HEK293 (cell line): ENCODE measurements around the gene OPN4.

ENCODE experiments used
- BCL11B ChIP-seq: fragments of 450-650 bp; formaldehyde crosslinking; IDR thresholded peaks from 2 replicates; pipeline ENCODE4 v1.5.1; 2016; ENCODE audit warnings: low read depth, missing biosample characterization, missing genetic modification characterization
- GLIS1 ChIP-seq: fragments of 450-650 bp; formaldehyde crosslinking; IDR thresholded peaks from 2 replicates; pipeline ENCODE4 v1.5.1; 2016; ENCODE audit warnings: missing biosample characterization, missing genetic modification characterization
- ZNF175 ChIP-seq: fragments of 450-650 bp; formaldehyde crosslinking; IDR thresholded peaks from 2 replicates; pipeline ENCODE4 v1.5.1; 2016; ENCODE audit warnings: missing biosample characterization, missing genetic modification characterization
- ZNF23 ChIP-seq: fragments of 450-650 bp; formaldehyde crosslinking; IDR thresholded peaks from 2 replicates; pipeline ENCODE4 v1.5.1; 2016; ENCODE audit warnings: missing biosample characterization, missing genetic modification characterization, borderline replicate concordance
- ZNF239 ChIP-seq: fragments of 450-650 bp; formaldehyde crosslinking; IDR thresholded peaks from 2 replicates; pipeline ENCODE4 v1.5.1; 2016; ENCODE audit warnings: missing biosample characterization, missing genetic modification characterization
- ZNF660 ChIP-seq: fragments of 450-650 bp; IDR thresholded peaks from 2 replicates; pipeline ENCODE4 v1.5.1; 2018; ENCODE audit warnings: missing biosample characterization, mild to moderate bottlenecking, missing genetic modification characterization
- ZSCAN30 ChIP-seq: fragments of 450-650 bp; IDR thresholded peaks from 2 replicates; pipeline ENCODE4 v1.5.1; 2018; ENCODE audit warnings: missing biosample characterization, mild to moderate bottlenecking, missing genetic modification characterization, moderate library complexity
- TF ChIP-seq, protein P1 (sequence below): fragments of 450-650 bp; formaldehyde crosslinking; IDR thresholded peaks from 2 replicates; pipeline ENCODE4 v1.5.1; 2016; ENCODE audit warnings: missing biosample characterization, missing genetic modification characterization
- TF ChIP-seq, protein P2 (sequence below): fragments of 450-650 bp; IDR thresholded peaks from 2 replicates; pipeline ENCODE4 v1.5.1; 2018; ENCODE audit warnings: missing biosample characterization, mild to moderate bottlenecking, missing genetic modification characterization

DNA sequence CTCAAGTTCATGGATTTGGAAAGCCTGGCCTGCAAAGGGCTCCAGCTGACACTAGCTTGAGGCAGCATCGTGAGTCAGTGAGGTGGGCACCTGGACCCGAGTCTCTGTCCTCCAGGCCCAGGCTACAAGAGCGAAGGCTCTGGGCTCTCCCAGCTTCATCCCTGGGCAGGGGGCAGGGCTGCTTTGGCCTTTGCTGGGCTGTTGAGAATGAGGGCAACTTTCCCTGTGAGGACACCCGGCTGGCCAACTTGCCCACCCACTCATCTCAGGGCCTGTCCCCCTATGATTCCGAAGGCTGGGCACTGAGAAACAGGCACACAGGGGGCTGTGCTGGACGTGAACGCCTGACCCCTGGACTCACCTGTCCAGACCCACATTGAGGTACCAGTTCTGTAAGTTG lies 38.3 kb downstream of the OPN4 start:
- TF ChIP-seq BCL11B (tag by site-specific recombination) (no peak), GLIS1 (tag by site-specific recombination) (no peak), ZNF175 (tag by site-specific recombination) (no peak), ZNF239 (tag by site-specific recombination) (no peak), ZNF23 (tag by site-specific recombination) (no peak), ZNF660 (tag by site-specific recombination) (no peak), ZSCAN30 (tag by site-specific recombination) (no peak)
- TF ChIP-seq, protein P1, sequence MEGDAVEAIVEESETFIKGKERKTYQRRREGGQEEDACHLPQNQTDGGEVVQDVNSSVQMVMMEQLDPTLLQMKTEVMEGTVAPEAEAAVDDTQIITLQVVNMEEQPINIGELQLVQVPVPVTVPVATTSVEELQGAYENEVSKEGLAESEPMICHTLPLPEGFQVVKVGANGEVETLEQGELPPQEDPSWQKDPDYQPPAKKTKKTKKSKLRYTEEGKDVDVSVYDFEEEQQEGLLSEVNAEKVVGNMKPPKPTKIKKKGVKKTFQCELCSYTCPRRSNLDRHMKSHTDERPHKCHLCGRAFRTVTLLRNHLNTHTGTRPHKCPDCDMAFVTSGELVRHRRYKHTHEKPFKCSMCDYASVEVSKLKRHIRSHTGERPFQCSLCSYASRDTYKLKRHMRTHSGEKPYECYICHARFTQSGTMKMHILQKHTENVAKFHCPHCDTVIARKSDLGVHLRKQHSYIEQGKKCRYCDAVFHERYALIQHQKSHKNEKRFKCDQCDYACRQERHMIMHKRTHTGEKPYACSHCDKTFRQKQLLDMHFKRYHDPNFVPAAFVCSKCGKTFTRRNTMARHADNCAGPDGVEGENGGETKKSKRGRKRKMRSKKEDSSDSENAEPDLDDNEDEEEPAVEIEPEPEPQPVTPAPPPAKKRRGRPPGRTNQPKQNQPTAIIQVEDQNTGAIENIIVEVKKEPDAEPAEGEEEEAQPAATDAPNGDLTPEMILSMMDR (tag by site-specific recombination): no peak
- TF ChIP-seq, protein P2, sequence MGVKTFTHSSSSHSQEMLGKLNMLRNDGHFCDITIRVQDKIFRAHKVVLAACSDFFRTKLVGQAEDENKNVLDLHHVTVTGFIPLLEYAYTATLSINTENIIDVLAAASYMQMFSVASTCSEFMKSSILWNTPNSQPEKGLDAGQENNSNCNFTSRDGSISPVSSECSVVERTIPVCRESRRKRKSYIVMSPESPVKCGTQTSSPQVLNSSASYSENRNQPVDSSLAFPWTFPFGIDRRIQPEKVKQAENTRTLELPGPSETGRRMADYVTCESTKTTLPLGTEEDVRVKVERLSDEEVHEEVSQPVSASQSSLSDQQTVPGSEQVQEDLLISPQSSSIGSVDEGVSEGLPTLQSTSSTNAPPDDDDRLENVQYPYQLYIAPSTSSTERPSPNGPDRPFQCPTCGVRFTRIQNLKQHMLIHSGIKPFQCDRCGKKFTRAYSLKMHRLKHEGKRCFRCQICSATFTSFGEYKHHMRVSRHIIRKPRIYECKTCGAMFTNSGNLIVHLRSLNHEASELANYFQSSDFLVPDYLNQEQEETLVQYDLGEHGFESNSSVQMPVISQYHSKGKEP: no peak
